Dendritic cell treated with granulocyte-macrophage colony-stimulating factor and Interleukin-4, amounts not matched to agents 40 ng/mL and 50 ng/mL, for 4 days (primary cell): Measurements from ENCODE around the gene CCDC12.
A peak's percentile ranks its signal among the peaks of the same experiment; 100 is the strongest.

ENCODE experiments used
- H3K27ac Mint-ChIP-seq: one replicate; pipeline ENCODE4 v1.8.0; 2022; ENCODE audit warnings: mild to moderate bottlenecking, mixed read lengths
- H3K27me3 Mint-ChIP-seq: one replicate; pipeline ENCODE4 v1.8.0; 2022; ENCODE audit warnings: mild to moderate bottlenecking, mixed read lengths
- H3K36me3 Mint-ChIP-seq: one replicate; pipeline ENCODE4 v1.8.0; 2022; ENCODE audit warnings: low read depth, mixed read lengths
- H3K4me1 Mint-ChIP-seq: one replicate; pipeline ENCODE4 v1.8.0; 2022; ENCODE audit warnings: low read depth, mixed read lengths
- H3K4me3 Mint-ChIP-seq: one replicate; pipeline ENCODE4 v1.8.0; 2022; ENCODE audit warnings: mild to moderate bottlenecking, moderate library complexity, mixed read lengths
- H3K9me3 Mint-ChIP-seq: one replicate; pipeline ENCODE4 v1.8.0; 2022; ENCODE audit warnings: mixed read lengths
- intact Hi-C: fragments of 100-400 bp; cut with micrococcal nuclease; formaldehyde crosslinking; loops from one replicate; pipeline ENCODE4 v1.15.0; 2022

Gene CCDC12

GRCh38 chr3:46923559-46924350 is 52.8 kb downstream of the CCDC12 start:
- Mint-ChIP-seq H3K27ac (peak overlapping the region; percentile 45), H3K9me3 (peaks cover 6% of the 10 kb centered on the region), H3K4me1 (peaks cover 51% of the 10 kb centered on the region), H3K36me3 (peaks cover 83% of the 10 kb centered on the region), H3K27me3 (no peaks in the 10 kb centered on the region), H3K4me3 (peak overlapping the region; percentile 7)
- intact Hi-C loops, result loop anchor here (2.0 kb wide), 1 partner anchor 75 kb away; no protein-coding TSS in a partner anchor

DNA sequence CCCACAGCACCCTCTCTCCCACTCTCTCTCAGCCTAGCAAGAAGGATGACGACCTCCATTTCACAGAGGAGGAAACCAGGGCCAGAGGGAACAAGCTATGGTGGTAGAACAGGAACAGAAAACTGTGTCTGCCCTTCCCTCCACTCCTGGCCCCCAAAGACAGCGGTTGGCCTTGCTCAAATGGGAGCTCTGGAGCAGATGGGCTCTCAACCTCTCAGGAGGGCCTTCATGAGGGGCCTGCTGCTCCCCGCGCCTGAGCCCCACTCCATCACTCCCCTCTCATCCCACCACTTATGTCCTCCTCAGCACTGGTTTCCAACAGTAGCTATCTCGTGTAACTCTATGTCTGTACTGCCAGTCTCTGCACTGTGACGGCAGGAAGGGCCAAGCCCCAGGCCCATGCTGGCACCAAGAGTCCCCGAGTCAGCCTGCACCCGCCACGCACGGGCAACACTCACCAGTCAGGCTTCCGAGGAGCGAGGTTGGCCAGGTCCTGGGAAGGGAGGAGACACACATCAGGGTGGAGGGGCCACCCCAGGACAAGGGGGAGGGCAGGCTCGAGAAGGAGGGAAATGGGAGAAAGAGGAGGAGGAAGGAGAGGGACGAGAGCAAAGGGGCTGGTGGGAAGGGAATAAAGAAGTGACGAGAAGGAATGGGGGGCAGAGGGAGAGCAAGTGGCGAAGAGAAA is 53.5 kb downstream of the CCDC12 start:
- Mint-ChIP-seq H3K4me1 (peaks cover 46% of the 10 kb centered on the region), H3K4me3 (peak overlapping the region; percentile 7), H3K9me3 (no peaks in the 10 kb centered on the region), H3K27me3 (no peaks in the 10 kb centered on the region), H3K27ac (peak overlapping the region; percentile 45), H3K36me3 (peaks cover 85% of the 10 kb centered on the region)
- intact Hi-C loops, result no loop called here

GRCh38 chr3:46922426-46922825 is 54.1 kb downstream of the CCDC12 start:
- Mint-ChIP-seq H3K27ac (no peak overlapping the region), H3K27me3 (no peaks in the 10 kb centered on the region), H3K4me1 (peaks cover 41% of the 10 kb centered on the region), H3K4me3 (no peak overlapping the region), H3K9me3 (no peaks in the 10 kb centered on the region), H3K36me3 (peaks cover 91% of the 10 kb centered on the region)
- intact Hi-C loops, result no loop called here

DNA sequence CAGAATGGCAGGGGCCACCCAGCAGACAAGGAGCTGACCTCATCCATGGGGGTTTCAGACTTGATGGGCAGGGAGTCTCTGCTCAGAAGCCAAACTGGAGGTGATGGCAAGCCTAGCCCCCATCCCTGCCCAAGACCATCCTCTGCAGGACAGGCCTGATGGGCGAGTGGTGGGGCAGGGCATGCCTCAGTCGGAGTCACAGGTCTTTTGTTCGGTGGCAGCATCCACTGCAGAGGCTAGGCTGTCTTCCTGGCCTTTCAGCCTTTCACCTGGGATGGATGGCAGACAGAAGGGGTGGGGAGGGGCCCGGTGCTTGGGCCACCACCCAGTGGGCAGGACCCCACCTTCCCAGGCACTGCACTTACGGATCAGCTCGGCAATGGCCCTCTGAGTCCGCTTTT is 54.7 kb downstream of the CCDC12 start:
- peaks cover 96% of the 10 kb centered on the region for H3K36me3 Mint-ChIP-seq
- peaks cover 36% of the 10 kb centered on the region for H3K4me1 Mint-ChIP-seq
- no peak overlapping the region for H3K4me3 Mint-ChIP-seq
- no peaks in the 10 kb centered on the region for H3K27me3 Mint-ChIP-seq
- no peak overlapping the region for H3K27ac Mint-ChIP-seq
- intact Hi-C loops, result no loop called here
- H3K9me3 Mint-ChIP-seq, result no peaks in the 10 kb centered on the region

DNA sequence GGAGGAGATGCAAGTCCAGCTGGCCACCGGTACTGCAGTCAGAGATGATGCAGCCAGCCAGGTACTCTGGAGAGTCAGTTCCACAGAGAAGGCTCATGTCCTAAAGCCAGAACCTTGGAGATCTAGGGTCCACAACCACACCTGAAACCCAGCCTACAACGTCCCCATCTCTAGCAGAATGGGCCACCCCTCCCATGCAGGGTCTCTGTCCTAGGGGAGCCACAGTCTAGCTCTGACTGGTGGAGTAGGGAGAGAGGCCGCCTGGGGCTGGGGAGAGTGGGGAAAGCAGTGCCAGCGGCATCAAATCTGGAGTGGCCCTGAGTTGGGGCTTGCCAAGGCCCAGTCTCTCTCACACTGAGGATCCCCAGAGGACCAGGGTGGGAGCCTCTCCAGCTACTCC is 55.5 kb downstream of the CCDC12 start:
- intact Hi-C loops, result no loop called here
- Mint-ChIP-seq H3K27ac (no peak overlapping the region), H3K4me1 (peaks cover 27% of the 10 kb centered on the region), H3K36me3 (peaks cover 99% of the 10 kb centered on the region), H3K4me3 (no peak overlapping the region), H3K27me3 (no peaks in the 10 kb centered on the region), H3K9me3 (no peaks in the 10 kb centered on the region)

DNA sequence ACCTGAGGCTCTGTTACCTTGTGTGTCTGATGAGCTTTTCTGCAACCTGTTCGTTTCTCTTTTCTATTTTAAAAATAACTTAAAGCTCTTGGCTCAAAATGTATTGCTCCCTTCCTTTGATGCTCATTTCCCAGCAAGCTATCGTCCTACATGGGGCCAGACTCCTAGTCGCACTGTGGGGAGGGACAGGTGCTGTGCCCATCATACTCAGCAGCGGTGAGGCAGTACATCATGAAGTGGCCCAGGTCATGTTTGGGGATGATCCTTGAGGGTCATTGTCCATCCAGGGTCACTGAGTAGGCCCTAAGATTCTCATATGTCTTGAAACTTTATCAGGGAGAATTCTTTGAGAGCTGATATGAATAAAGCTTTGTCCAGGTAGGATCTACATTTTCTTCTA is 57.9 kb downstream of the CCDC12 start:
- Mint-ChIP-seq H3K36me3 (peaks cover 89% of the 10 kb centered on the region), H3K4me3 (no peak overlapping the region), H3K4me1 (peaks cover 8% of the 10 kb centered on the region), H3K27me3 (no peaks in the 10 kb centered on the region), H3K9me3 (no peaks in the 10 kb centered on the region), H3K27ac (no peak overlapping the region)
- intact Hi-C loops, result no loop called here

DNA sequence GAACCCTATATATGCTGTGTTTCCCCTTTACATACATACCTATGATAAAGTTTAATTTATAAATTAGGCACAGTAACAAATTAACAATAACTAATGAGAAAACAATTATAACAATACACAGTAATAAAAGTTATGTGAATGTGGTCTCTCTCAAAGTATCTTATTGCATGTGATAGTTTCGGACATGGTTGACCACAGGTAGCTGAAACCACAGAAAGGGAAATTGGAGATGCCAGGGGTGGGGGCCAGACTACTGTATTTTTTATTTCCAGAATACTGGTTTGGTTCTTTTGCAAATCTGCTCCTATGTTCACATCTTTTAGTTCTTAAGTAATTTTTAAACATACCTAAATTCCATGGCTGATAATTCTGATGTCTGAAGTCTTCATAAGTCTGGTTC is 58.3 kb downstream of the CCDC12 start:
- intact Hi-C loops, result no loop called here
- no peaks in the 10 kb centered on the region for H3K27me3 Mint-ChIP-seq
- no peak overlapping the region for H3K4me3 Mint-ChIP-seq
- peaks cover 85% of the 10 kb centered on the region for H3K36me3 Mint-ChIP-seq
- H3K4me1 Mint-ChIP-seq, result peaks cover 3% of the 10 kb centered on the region
- no peak overlapping the region for H3K27ac Mint-ChIP-seq
- H3K9me3 Mint-ChIP-seq, result no peaks in the 10 kb centered on the region

DNA sequence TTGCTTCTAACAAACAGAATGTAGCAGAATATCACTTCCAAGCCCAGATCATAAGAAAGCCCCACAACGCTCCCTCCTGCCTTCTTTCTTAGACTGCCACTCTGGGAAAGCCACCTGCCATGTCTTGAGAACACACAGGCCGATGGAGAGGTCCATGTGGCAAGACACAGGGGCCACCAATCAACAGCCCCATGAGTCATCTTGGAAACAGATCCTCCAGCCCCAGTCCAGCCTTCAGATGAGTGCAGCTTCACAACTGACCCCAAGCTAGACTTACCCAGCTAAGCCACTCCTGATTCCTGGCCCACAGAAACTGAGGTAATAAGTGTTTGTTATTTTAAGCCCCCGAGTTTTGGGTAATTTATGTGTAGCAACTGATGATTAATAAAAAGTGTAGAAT is 59.3 kb downstream of the CCDC12 start:
- no peaks in the 10 kb centered on the region for H3K4me1 Mint-ChIP-seq
- H3K36me3 Mint-ChIP-seq, result peaks cover 79% of the 10 kb centered on the region
- H3K4me3 Mint-ChIP-seq, result no peak overlapping the region
- no peaks in the 10 kb centered on the region for H3K9me3 Mint-ChIP-seq
- no peak overlapping the region for H3K27ac Mint-ChIP-seq
- intact Hi-C loops, result no loop called here
- no peaks in the 10 kb centered on the region for H3K27me3 Mint-ChIP-seq

- H3K4me1 Mint-ChIP-seq, result no peaks in the 10 kb centered on the region
- no peak overlapping the region for H3K4me3 Mint-ChIP-seq
- no peaks in the 10 kb centered on the region for H3K27me3 Mint-ChIP-seq
- no peak overlapping the region for H3K27ac Mint-ChIP-seq
- H3K9me3 Mint-ChIP-seq, result no peaks in the 10 kb centered on the region
- peaks cover 77% of the 10 kb centered on the region for H3K36me3 Mint-ChIP-seq
- intact Hi-C loops, result no loop called here
Measured at GRCh38 chr3:46916799-46917198, 59.7 kb downstream of the CCDC12 start.

GRCh38 chr3:46916278-46916677 is 60.3 kb downstream of the CCDC12 start:
- Mint-ChIP-seq H3K36me3 (peaks cover 72% of the 10 kb centered on the region), H3K9me3 (no peaks in the 10 kb centered on the region), H3K4me1 (no peaks in the 10 kb centered on the region), H3K27ac (no peak overlapping the region), H3K27me3 (no peaks in the 10 kb centered on the region), H3K4me3 (no peak overlapping the region)
- intact Hi-C loops, result no loop called here

GRCh38 chr3:46915297-46915822 is 61.2 kb downstream of the CCDC12 start:
- H3K4me1 Mint-ChIP-seq, result no peaks in the 10 kb centered on the region
- no peaks in the 10 kb centered on the region for H3K27me3 Mint-ChIP-seq
- H3K9me3 Mint-ChIP-seq, result no peaks in the 10 kb centered on the region
- no peak overlapping the region for H3K27ac Mint-ChIP-seq
- peaks cover 63% of the 10 kb centered on the region for H3K36me3 Mint-ChIP-seq
- no peak overlapping the region for H3K4me3 Mint-ChIP-seq
- intact Hi-C loops, result no loop called here

DNA sequence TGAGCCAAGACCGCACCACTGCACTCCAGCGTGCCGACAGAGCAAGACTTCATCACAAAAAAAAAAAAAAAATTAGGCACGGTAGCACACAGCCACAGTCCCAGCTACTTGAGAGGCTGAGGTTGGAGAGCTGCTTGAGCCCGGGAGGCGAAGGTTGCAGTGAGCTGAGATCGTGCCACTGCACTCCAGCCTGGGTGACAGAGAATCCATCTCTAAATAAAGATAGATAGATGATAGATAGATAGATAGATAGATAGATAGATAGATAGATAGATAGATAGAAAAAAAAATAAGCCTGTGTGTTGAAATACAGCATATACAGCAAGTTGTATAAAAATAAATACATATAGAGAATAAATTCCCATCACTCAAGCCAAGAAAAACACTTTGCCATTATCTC is 61.7 kb downstream of the CCDC12 start:
- Mint-ChIP-seq H3K9me3 (no peaks in the 10 kb centered on the region), H3K4me3 (no peak overlapping the region), H3K4me1 (no peaks in the 10 kb centered on the region), H3K27ac (no peak overlapping the region), H3K36me3 (peaks cover 57% of the 10 kb centered on the region), H3K27me3 (no peaks in the 10 kb centered on the region)
- intact Hi-C loops, result no loop called here

DNA sequence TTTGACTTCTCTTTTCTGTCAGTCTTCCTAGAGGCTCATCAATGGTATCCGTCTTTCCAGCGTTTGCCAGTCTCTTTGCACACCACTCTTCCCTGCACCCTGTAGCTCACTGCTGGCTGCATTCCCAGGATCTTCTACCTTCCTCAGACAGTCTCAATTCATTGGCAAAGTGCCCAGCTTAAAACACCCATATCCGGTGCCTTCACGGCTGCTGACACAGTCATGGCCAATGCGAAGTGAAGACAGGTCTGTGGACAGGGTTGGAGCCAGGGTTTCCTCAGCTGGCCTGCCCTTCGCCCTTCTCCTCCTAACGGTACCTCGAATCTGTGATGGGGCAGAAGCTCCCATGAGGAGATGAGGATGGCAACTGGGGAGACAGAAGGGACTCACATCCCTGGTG is 62.9 kb downstream of the CCDC12 start:
- intact Hi-C loops, result no loop called here
- no peak overlapping the region for H3K27ac Mint-ChIP-seq
- H3K4me3 Mint-ChIP-seq, result no peak overlapping the region
- peaks cover 5% of the 10 kb centered on the region for H3K4me1 Mint-ChIP-seq
- H3K36me3 Mint-ChIP-seq, result peaks cover 45% of the 10 kb centered on the region
- no peaks in the 10 kb centered on the region for H3K9me3 Mint-ChIP-seq
- peaks cover 3% of the 10 kb centered on the region for H3K27me3 Mint-ChIP-seq

DNA sequence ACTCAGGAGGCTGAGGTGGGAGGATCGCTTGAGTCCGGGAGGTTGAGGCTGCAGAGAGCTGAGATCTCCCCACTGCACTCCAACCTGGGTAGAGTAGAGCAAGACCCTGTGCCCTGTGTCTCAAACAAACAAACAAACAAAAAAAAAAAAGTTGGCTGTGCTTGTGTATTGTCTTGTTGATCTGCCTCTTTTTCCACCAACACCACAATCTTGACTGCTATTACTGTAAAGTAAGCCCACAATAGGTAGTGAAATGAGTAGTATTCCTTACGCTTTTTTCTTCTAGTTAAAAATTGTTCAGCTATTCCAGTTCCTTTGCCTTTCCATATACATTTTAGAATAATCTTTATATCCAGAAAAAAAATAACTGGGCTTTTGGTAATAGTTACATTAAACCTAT is 63.6 kb downstream of the CCDC12 start:
- Mint-ChIP-seq H3K36me3 (peaks cover 39% of the 10 kb centered on the region), H3K4me3 (no peak overlapping the region), H3K27ac (no peak overlapping the region), H3K4me1 (peaks cover 5% of the 10 kb centered on the region), H3K27me3 (peaks cover 3% of the 10 kb centered on the region), H3K9me3 (no peaks in the 10 kb centered on the region)
- intact Hi-C loops, result no loop called here
